HG03460 (cell line): ENCODE data around the gene FOXL3.
"Not testable (repeated sequence)": the region's sequence is repeated elsewhere in the genome, so short reads cannot be mapped to it uniquely, and the experiment has no call there.

Experiments
- ATAC-seq: cut with Tn5 transposase; IDR thresholded peaks from one replicate; pipeline ENCODE4 v1.9.1; 2021; ENCODE audit not compliant: unreplicated experiment

FOXL3 gene

GRCh38 chr7:335358-336148 lies 45.6 kb downstream of the FOXL3 start:
- no peak for ATAC-seq

- not testable (repeated sequence) for ATAC-seq
Measured at GRCh38 chr7:336149-336533, 46.2 kb downstream of the FOXL3 start.

GRCh38 chr7:336810-337566 lies 47.0 kb downstream of the FOXL3 start:
- ATAC-seq = no peak

- ATAC-seq = no peak
Measured at GRCh38 chr7:337567-337951, 47.6 kb downstream of the FOXL3 start.

- ATAC-seq = no peak
Measured at GRCh38 chr7:338295-339061, 48.5 kb downstream of the FOXL3 start.

- ATAC-seq = no peak
Measured at GRCh38 chr7:339062-339342, 49.0 kb downstream of the FOXL3 start.

- no peak for ATAC-seq
Measured at GRCh38 chr7:339696-340095, 49.7 kb downstream of the FOXL3 start.

- ATAC-seq = no peak
Measured at GRCh38 chr7:340200-340937, 50.4 kb downstream of the FOXL3 start.
